Ascending aorta (tissue), 2 donors: ENCODE results near the gene OTOR. TPM values are rescaled to one million over a fixed set of nuclear protein-coding genes. Genes with fewer than 3 reads are reported as not detected.

ENCODE experiments used
- DNase-seq, 2 donors: peaks; one replicate each; pipeline ENCODE4 v3.0.0-alpha.2; 2019; ENCODE audit warnings: low spot score in 2 of 2
- H3K27ac ChIP-seq, 2 donors: fragments of 200-600 bp; sonication (generic); one replicate each; pipeline ENCODE4 v1.5.1; 2016 to 2017; ENCODE audit warnings: mild to moderate bottlenecking in 1 of 2
- H3K27me3 ChIP-seq: fragments of 200-600 bp; sonication (generic); one replicate; pipeline ENCODE4 v1.5.1; 2017
- H3K36me3 ChIP-seq, 2 donors: fragments of 200-600 bp; sonication (generic); one replicate each; pipeline ENCODE4 v1.5.1; 2016
- H3K4me1 ChIP-seq, 2 donors: fragments of 200-600 bp; sonication (generic); one replicate each; pipeline ENCODE4 v1.5.1; 2016 to 2017; ENCODE audit warnings: mild to moderate bottlenecking in 1 of 2
- H3K4me3 ChIP-seq, 2 donors: fragments of 200-600 bp; sonication (generic); one replicate each; pipeline ENCODE4 v1.5.1; 2016 to 2017; ENCODE audit warnings: mild to moderate bottlenecking in 1 of 2
- H3K9me3 ChIP-seq, 2 donors: fragments of 200-600 bp; sonication (generic); one replicate each; pipeline ENCODE4 v1.5.1; 2016
- CTCF ChIP-seq, 3 experiments: fragments of 200-600 bp in 2 of 3; fragments of 450-650 bp in 1 of 3; sonication (generic) in 2 of 3; IDR thresholded peaks; one replicate each; pipeline ENCODE4 v1.5.1; 2016 to 2019; ENCODE audit warnings: antibody characterized with exemption in 3 of 3, mild to moderate bottlenecking in 1 of 3, moderate library complexity in 1 of 3
- intact Hi-C: fragments of 100-400 bp; cut with DNase I; formaldehyde crosslinking; loops from one replicate; pipeline ENCODE4 v1.15.1; 2023
- total RNA-seq: library from RNA; depleted of rRNA; stranded (reverse); fragments of >200 nt; gene quantifications from one replicate; pipeline ENCODE4 v1.1.0, GENCODE V29; 2016

Gene OTOR
- total RNA-seq, 1 donor from 2014 or later: not detected

- Histone ChIP-seq H3K4me3 (no peak overlapping the region), H3K27me3 (no peaks in the 10 kb centered on the region), H3K36me3 (no peaks in the 10 kb centered on the region), H3K4me1 (no peaks in the 10 kb centered on the region), H3K27ac (no peak overlapping the region), H3K9me3 (no peaks in the 10 kb centered on the region)
- DNase-seq: no peak
- intact Hi-C loops: loop anchor here (2.0 kb wide), 1 partner anchor 242 kb away; no protein-coding TSS in a partner anchor
- TF ChIP-seq CTCF (IDR thresholded peaks at IDR 0.05): no peak
Observed at GRCh38 chr20:16760431-16761304, 12.5 kb downstream of the OTOR start.

- no peaks in the 10 kb centered on the region for H3K36me3 ChIP-seq
- H3K4me3 ChIP-seq: no peak overlapping the region
- H3K27ac ChIP-seq: no peak overlapping the region
- DNase-seq: no peak
- TF ChIP-seq CTCF (IDR thresholded peaks at IDR 0.05): peak; percentile 31 to 63 (median 40)
- no peaks in the 10 kb centered on the region for H3K27me3 ChIP-seq
- intact Hi-C loops: loop anchor here (2.0 kb wide), 1 partner anchor 243 kb away; no protein-coding TSS in a partner anchor
- no peaks in the 10 kb centered on the region for H3K4me1 ChIP-seq
- no peaks in the 10 kb centered on the region for H3K9me3 ChIP-seq
Observed at GRCh38 chr20:16761305-16761829, 13.2 kb downstream of the OTOR start.

GRCh38 chr20:16764560-16764959 lies 16.4 kb downstream of the OTOR start:
- no peak for TF ChIP-seq CTCF (IDR thresholded peaks at IDR 0.05)
- Histone ChIP-seq H3K36me3 (no peaks in the 10 kb centered on the region), H3K27ac (no peak overlapping the region), H3K27me3 (no peaks in the 10 kb centered on the region), H3K4me3 (no peak overlapping the region), H3K4me1 (no peaks in the 10 kb centered on the region), H3K9me3 (no peaks in the 10 kb centered on the region)
- intact Hi-C loops: no loop called here
- no peak for DNase-seq

GRCh38 chr20:16771213-16771612 lies 23.1 kb downstream of the OTOR start:
- H3K27me3 ChIP-seq: no peaks in the 10 kb centered on the region
- H3K36me3 ChIP-seq: no peaks in the 10 kb centered on the region
- no peaks in the 10 kb centered on the region for H3K4me1 ChIP-seq
- TF ChIP-seq CTCF (IDR thresholded peaks at IDR 0.05): no peak
- H3K27ac ChIP-seq: no peak overlapping the region
- H3K9me3 ChIP-seq: peaks cover 0 to 5% of the 10 kb centered on the region in 2 donors
- no peak for DNase-seq
- no peak overlapping the region for H3K4me3 ChIP-seq
- intact Hi-C loops: no loop called here

- intact Hi-C loops: no loop called here
- H3K27ac ChIP-seq: no peak overlapping the region
- peaks cover 0 to 5% of the 10 kb centered on the region in 2 donors for H3K9me3 ChIP-seq
- TF ChIP-seq CTCF (IDR thresholded peaks at IDR 0.05): no peak
- no peaks in the 10 kb centered on the region for H3K36me3 ChIP-seq
- H3K27me3 ChIP-seq: no peaks in the 10 kb centered on the region
- H3K4me1 ChIP-seq: no peaks in the 10 kb centered on the region
- H3K4me3 ChIP-seq: no peak overlapping the region
- DNase-seq: no peak
Observed at GRCh38 chr20:16775961-16776360, 27.8 kb downstream of the OTOR start.
